BLaER1 (cell line): ENCODE data around the gene ZFYVE9.

ENCODE experiments used
- H3K27ac ChIP-seq: shearing (Covaris generic); formaldehyde crosslinking; 2 replicates; pipeline ENCODE4 v1.8.1; 2022
- H3K27me3 ChIP-seq: shearing (Covaris generic); formaldehyde crosslinking; 2 replicates; pipeline ENCODE4 v1.8.1; 2022
- H3K36me3 ChIP-seq: shearing (Covaris generic); formaldehyde crosslinking; 2 replicates; pipeline ENCODE4 v1.8.1; 2022
- H3K4me1 ChIP-seq: shearing (Covaris generic); formaldehyde crosslinking; 2 replicates; pipeline ENCODE4 v1.8.1; 2022
- H3K4me2 ChIP-seq: shearing (Covaris generic); formaldehyde crosslinking; 2 replicates; pipeline ENCODE4 v1.8.1; 2022
- H3K4me3 ChIP-seq: shearing (Covaris generic); formaldehyde crosslinking; 2 replicates; pipeline ENCODE4 v1.8.1; 2022
- H3K9ac ChIP-seq: shearing (Covaris generic); formaldehyde crosslinking; 2 replicates; pipeline ENCODE4 v1.8.1; 2022
- H3K9me3 ChIP-seq: shearing (Covaris generic); formaldehyde crosslinking; 2 replicates; pipeline ENCODE4 v1.8.1; 2022
- H4K20me1 ChIP-seq: shearing (Covaris generic); formaldehyde crosslinking; 2 replicates; pipeline ENCODE4 v1.8.1; 2022
- Cebpa-rat ChIP-seq: shearing (Covaris generic); IDR thresholded peaks from 2 replicates; pipeline ENCODE4 v1.8.1; 2022

Gene ZFYVE9

DNA sequence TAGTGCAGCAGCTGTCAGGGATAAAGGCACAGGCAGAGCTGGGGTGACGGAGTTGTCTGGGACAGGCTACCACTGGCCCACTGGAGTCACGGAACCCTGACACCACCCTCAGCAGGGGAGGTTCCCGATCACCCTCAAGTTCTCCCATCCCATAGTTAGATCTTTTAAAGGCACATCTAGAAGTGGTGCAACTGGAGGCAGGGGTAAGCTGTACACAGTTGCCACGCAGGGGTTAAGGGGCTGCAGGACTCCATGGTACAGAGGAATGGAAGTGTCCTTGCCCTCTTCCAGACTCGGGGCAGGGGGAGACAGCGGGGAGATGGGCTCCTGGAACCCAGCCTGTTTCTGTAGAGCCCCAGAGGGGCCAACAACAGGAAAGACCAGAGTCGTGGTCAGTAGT lies 210.8 kb downstream of the ZFYVE9 start:
- H3K4me2 ChIP-seq = no peak overlapping the region
- peaks cover 79% of the 10 kb centered on the region for H3K36me3 ChIP-seq

DNA sequence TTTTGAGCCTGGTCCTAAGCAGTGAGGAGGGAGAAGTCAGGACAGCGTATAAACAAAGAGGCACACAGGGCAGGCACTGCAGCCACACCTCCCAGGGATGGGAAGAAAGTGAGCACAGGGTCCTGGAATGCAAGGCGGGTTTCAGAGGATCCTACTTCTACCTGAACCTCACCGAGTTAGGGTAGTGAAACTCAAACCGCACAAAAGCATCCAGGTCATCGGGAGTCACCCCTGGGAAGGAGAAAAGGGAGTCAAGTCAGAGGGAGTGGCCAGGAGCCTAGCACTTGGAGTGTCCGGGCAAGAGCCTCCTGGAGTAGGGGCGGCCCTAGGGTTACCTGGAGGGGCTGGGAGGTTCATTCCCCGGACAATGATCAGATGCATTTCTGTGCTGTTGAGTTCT lies 213.5 kb downstream of the ZFYVE9 start:
- no peak for TF ChIP-seq Cebpa-rat
- Histone ChIP-seq H3K27me3 (no peaks in the 10 kb centered on the region), H3K36me3 (peaks cover 100% of the 10 kb centered on the region), H4K20me1 (no peaks in the 10 kb centered on the region), H3K27ac (no peak overlapping the region), H3K9me3 (no peaks in the 10 kb centered on the region), H3K4me1 (no peaks in the 10 kb centered on the region), H3K4me2 (no peak overlapping the region), H3K4me3 (no peak overlapping the region), H3K9ac (no peak overlapping the region)

More for the DNA sequence above, 210.8 kb downstream of the ZFYVE9 start:
- TF ChIP-seq Cebpa-rat = no peak
- H3K4me1 ChIP-seq = peaks cover 10% of the 10 kb centered on the region
- no peaks in the 10 kb centered on the region for H3K9me3 ChIP-seq
- no peak overlapping the region for H3K9ac ChIP-seq
- H3K27ac ChIP-seq = no peak overlapping the region
- no peaks in the 10 kb centered on the region for H4K20me1 ChIP-seq
- H3K27me3 ChIP-seq = no peaks in the 10 kb centered on the region
- H3K4me3 ChIP-seq = no peak overlapping the region

DNA sequence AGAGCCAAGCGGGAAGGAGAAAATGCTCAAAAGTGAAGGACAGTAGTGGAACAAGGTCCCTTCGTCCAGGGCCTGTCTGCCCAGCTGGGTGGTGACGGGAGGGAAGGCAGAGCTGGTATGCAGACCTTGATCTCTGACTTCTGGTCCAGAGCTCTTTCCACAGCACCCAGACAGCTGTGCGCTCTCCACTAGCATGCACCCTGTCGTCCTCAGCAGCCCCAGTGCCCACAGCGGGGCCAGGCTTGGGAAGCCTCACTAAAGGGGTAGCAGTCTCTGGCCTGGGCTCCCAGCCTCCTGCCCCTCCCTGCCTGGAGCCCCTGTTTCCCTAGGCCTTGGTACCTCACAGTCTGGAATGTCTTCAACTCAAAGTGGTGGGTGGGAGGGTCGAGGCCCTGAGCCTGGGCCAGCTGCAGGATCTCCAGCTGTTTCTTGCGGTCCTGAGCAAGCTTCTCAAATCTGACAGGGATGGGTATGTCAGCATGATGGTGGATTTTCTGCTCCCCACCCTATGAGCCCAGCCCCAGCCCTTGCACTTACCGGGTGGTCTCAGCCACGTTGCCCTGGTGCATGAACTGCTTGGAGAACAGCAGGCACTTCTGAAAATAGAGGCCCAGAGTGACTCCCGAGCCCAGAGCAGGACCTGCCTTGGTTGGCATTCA lies 214.1 kb downstream of the ZFYVE9 start:
- no peaks in the 10 kb centered on the region for H3K9me3 ChIP-seq
- H3K36me3 ChIP-seq = peaks cover 100% of the 10 kb centered on the region
- H3K4me2 ChIP-seq = no peak overlapping the region
- H3K27ac ChIP-seq = no peak overlapping the region
- H3K4me1 ChIP-seq = no peaks in the 10 kb centered on the region
- H4K20me1 ChIP-seq = no peaks in the 10 kb centered on the region
- no peak overlapping the region for H3K4me3 ChIP-seq
- TF ChIP-seq Cebpa-rat = no peak
- no peak overlapping the region for H3K9ac ChIP-seq
- H3K27me3 ChIP-seq = no peaks in the 10 kb centered on the region

DNA sequence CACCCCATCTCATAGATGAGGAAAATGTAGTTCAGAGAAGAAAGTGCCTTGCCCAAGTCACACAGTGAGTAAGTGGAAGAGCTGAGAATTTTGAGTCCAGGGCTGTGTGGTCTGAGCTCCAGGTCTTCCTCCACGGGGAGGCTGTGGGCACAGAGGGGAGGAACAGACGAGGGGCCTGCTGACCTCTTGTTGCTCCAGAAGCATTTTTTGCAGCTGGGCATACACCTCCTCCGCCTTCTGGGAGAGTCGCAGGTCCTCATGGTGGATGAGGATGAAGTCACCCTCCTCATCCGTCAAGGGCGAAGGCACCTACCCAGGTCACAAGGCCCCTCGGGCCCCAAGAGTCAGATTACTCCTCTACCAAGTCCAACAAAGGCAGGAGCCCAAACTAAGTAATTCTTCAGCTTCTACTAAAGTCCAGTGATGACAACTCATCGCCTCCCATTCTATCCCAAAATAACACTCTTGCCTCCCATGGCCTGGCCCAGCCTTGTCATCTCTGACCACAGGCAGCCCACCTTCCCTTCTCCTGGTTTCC lies 215.0 kb downstream of the ZFYVE9 start:
- no peaks in the 10 kb centered on the region for H4K20me1 ChIP-seq
- no peaks in the 10 kb centered on the region for H3K27me3 ChIP-seq
- H3K9ac ChIP-seq = no peak overlapping the region
- H3K4me2 ChIP-seq = no peak overlapping the region
- no peaks in the 10 kb centered on the region for H3K4me1 ChIP-seq
- no peak for TF ChIP-seq Cebpa-rat
- H3K27ac ChIP-seq = no peak overlapping the region
- no peak overlapping the region for H3K4me3 ChIP-seq
- peaks cover 100% of the 10 kb centered on the region for H3K36me3 ChIP-seq
- no peaks in the 10 kb centered on the region for H3K9me3 ChIP-seq

DNA sequence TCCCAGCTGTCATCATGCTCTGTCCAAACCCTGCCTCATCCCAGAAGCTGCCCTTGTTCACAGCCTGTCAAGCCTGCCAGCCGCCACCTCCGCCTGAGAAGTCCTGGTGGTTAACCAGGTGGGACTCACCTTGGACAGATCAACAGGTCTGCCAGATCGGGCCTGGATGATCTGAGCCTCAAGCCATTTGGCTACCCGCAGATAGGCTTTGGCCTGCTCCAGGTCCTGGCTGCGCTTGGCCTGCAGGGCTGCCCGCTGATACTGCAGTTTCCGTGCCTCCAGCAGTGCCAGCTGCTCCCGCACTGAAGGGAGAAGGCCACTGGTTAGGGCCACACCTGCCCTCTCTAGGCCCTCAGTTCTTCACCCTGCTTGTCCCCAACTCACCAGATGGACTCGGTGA lies 215.5 kb downstream of the ZFYVE9 start:
- Histone ChIP-seq H3K36me3 (peaks cover 100% of the 10 kb centered on the region), H3K27me3 (no peaks in the 10 kb centered on the region), H3K9ac (no peak overlapping the region)

DNA sequence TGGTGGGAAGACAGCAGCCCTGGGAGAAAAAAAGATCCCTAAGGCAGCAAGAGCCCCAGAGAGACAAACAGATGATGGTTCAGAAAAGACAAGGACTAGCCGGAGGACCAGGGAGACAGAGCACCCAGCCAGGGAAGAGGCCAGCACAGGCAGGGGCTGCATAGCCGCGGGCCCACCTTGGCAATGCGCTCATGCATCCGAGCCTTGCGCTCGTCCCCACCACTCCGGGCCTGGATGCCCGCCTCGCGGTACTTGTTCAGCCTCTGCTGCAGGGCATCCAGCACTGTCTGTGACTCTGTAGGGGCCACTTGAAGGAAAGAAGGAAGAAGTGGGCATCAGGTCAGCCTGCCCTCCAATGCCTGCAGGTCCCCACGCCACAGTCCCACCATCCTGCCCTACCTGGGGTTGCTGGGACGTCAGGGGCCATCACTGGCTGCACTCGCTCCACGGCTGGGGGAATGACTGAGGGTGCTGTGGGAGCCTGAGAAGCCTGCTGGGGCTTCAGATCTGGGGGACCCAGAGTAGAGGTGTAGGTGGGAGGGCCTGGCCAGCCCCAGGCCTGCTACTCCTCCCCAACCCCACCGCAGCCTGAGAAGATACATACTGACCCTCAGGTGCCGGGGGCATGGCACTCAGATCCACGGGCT lies 217.1 kb downstream of the ZFYVE9 start:
- H3K27me3 ChIP-seq = no peaks in the 10 kb centered on the region
- no peak overlapping the region for H3K9ac ChIP-seq
- H4K20me1 ChIP-seq = peaks cover 6% of the 10 kb centered on the region; the same call in 1 of the 2 replicates
- H3K27ac ChIP-seq = no peak overlapping the region
- no peak overlapping the region for H3K4me2 ChIP-seq
- 0 out of 2 replicates have a peak, but pooled peaks cover under 1% of the 10 kb centered on the region for H3K4me1 ChIP-seq
- H3K36me3 ChIP-seq = peaks cover 100% of the 10 kb centered on the region
- TF ChIP-seq Cebpa-rat = no peak
- H3K9me3 ChIP-seq = no peaks in the 10 kb centered on the region
- H3K4me3 ChIP-seq = no peak overlapping the region

More for the DNA sequence above, 215.5 kb downstream of the ZFYVE9 start:
- no peaks in the 10 kb centered on the region for H3K4me1 ChIP-seq
- no peak for TF ChIP-seq Cebpa-rat
- H3K4me2 ChIP-seq = no peak overlapping the region
- H3K4me3 ChIP-seq = no peak overlapping the region
- no peak overlapping the region for H3K27ac ChIP-seq
- H3K9me3 ChIP-seq = no peaks in the 10 kb centered on the region
- H4K20me1 ChIP-seq = peaks cover 4% of the 10 kb centered on the region; the same call in 1 of the 2 replicates

DNA sequence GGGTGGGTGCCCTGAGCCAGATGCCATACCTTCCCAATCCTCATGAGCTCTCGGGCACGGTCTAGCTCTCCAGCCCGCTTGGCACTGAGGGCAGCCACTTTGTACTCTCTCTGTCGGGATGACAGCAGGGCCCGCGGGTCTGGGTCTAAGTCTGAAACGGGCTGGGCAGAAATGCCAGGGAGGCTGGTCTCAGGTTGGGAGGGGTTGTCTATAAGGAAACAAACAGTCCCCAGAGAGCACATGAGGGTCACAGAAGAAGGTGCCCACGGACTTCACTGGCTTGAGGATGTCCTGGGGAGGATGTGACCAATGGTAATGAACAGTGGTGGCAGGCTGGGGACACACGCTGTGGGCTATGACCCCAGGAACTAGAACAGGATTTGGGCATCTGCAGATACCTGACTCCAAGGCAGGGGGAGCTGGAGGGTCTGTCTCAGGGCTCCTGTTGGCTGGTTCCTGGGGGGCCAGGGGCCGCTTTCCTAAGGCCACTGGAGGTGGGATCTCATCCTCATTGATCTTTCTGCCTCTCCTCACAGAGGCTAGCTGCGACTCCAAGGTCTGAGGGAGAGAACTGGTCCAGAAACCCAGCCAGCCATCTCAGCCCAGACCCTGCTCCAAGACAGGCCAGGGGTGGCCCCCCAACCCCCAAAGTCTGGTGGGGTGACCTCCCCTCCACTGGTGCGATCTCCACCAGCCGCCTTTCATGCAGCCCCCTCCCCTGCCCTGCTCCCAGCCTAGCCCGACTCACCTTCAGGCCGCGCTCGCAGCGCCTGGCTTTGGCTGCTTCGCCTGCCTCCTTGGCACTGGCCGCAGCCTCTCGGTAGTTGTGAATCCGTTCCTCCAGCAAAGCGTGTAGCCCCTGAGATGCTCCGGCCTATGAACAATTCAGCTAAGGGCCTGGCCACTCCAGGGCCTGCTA lies 218.0 kb downstream of the ZFYVE9 start:
- Histone ChIP-seq H3K36me3 (peaks cover 96% of the 10 kb centered on the region), H3K27ac (no peak overlapping the region), H3K9ac (no peak overlapping the region), H3K4me2 (no peak overlapping the region), H3K4me3 (no peak overlapping the region), H3K27me3 (no peaks in the 10 kb centered on the region), H4K20me1 (peaks cover 14% of the 10 kb centered on the region; the same call in 1 of the 2 replicates), H3K9me3 (no peaks in the 10 kb centered on the region), H3K4me1 (peaks cover 10% of the 10 kb centered on the region)
- TF ChIP-seq Cebpa-rat = no peak

DNA sequence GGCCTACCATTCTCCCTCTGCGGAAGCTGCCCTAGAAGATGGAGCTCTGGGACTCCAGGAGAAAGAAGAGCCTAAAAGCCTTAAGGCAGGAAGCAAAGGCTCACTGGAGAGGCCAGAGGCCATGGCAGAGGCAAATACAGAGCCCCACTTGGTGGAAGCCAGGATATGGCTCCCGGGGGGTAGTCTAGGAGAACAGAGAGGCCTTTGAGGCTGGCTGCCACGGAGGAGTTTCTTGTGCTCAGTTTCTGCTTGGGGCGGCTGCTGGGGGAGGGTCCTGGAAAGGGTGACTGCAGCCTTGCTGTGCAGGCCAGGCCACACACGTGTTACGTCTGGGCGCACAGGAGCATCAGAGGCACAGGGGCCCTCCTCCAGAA lies 218.7 kb downstream of the ZFYVE9 start:
- no peaks in the 10 kb centered on the region for H3K27me3 ChIP-seq
- H3K4me3 ChIP-seq = no peak overlapping the region
- TF ChIP-seq Cebpa-rat = no peak
- H3K4me2 ChIP-seq = no peak overlapping the region
- H3K36me3 ChIP-seq = peaks cover 89% of the 10 kb centered on the region
- H3K9ac ChIP-seq = no peak overlapping the region
- H3K4me1 ChIP-seq = peaks cover 14% of the 10 kb centered on the region
- no peaks in the 10 kb centered on the region for H3K9me3 ChIP-seq
- peaks cover 15% of the 10 kb centered on the region; the same call in 1 of the 2 replicates for H4K20me1 ChIP-seq
- no peak overlapping the region for H3K27ac ChIP-seq

DNA sequence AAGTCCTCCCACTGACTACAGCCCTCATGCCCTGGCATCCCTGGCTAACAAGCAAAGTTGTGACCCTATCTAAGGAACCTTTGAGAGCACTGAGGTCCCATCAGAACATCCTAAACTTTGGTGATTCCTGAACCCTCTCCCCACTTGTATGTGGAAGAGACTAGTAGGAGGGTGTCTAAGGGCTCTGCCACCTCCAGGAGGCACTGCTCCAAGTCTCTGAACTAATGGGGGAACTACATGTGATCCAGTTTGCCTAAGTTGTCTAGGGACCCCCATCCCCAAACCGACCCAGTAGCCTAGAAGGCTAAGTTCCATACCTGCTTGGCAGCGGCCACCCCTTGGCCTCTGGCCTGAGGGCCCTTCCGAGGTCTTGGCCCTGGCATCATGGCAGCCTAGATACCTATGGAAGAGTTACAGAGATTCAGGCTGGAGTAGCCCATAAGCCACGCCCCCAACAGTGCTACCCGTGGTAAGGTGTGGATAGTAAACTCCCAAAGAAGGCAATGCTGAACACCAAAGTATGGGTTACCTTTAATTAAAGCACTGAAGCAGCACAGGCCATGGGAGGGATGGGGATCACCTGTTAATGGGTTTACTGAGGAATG lies 222.4 kb downstream of the ZFYVE9 start:
- Histone ChIP-seq H3K27ac (no peak overlapping the region), H4K20me1 (peaks cover 15% of the 10 kb centered on the region; the same call in 1 of the 2 replicates), H3K9me3 (no peaks in the 10 kb centered on the region), H3K4me1 (peaks cover 30% of the 10 kb centered on the region), H3K4me3 (peak overlapping the region; percentile 91; the same call in 1 of the 2 replicates), H3K4me2 (peak overlapping the region; percentile 93), H3K36me3 (peaks cover 52% of the 10 kb centered on the region), H3K27me3 (peaks cover 4% of the 10 kb centered on the region; the same call in 1 of the 2 replicates), H3K9ac (no peak overlapping the region)
- no peak for TF ChIP-seq Cebpa-rat
